GM23338 (cell line): Measurements from ENCODE around the gene SLC66A1. TPM values are rescaled to one million over a fixed set of nuclear protein-coding genes. Genes with fewer than 3 reads are reported as not detected.
A peak's percentile ranks its signal among the peaks of the same experiment; 100 is the strongest.

Experiments used
- ATAC-seq: fragments of 200-7000 bp; cut with Tn5 transposase; 3 replicates; pipeline ENCODE4 v1.9.1; 2020
- DNase-seq: peaks from one replicate; pipeline ENCODE4 v3.0.0-alpha.2; 2015; ENCODE audit warnings: low spot score
- H2AFZ ChIP-seq: fragments of 200-600 bp; sonication (generic); 2 replicates; pipeline ENCODE4 v1.8.0; 2016; ENCODE audit warnings: antibody characterized with exemption, mild to moderate bottlenecking, moderate library complexity
- H3F3A ChIP-seq: fragments of 200-600 bp; sonication (generic); replicated peaks from 2 replicates; pipeline ENCODE4 v1.8.0; 2017; ENCODE audit warnings: antibody characterized with exemption, mixed run types, low read depth
- H3K27ac ChIP-seq: fragments of 200-600 bp; sonication (generic); 2 replicates; pipeline ENCODE4 v1.6.1; 2016; ENCODE audit warnings: low read depth
- H3K27me3 ChIP-seq: fragments of 200-600 bp; sonication (generic); 2 replicates; pipeline ENCODE4 v1.8.0; 2016; ENCODE audit warnings: mild to moderate bottlenecking, mixed run types, moderate library complexity; ENCODE audit not compliant: insufficient read depth
- H3K36me3 ChIP-seq: fragments of 200-600 bp; sonication (generic); 2 replicates; pipeline ENCODE4 v1.8.0; 2016; ENCODE audit warnings: mild to moderate bottlenecking; ENCODE audit not compliant: insufficient read depth
- H3K4me1 ChIP-seq: fragments of 200-600 bp; sonication (generic); 2 replicates; pipeline ENCODE4 v1.8.0; 2016; ENCODE audit warnings: mild to moderate bottlenecking, moderate library complexity; ENCODE audit not compliant: insufficient read depth
- H3K4me2 ChIP-seq: fragments of 200-600 bp; sonication (generic); 2 replicates; pipeline ENCODE4 v1.7.1; 2017; ENCODE audit warnings: mixed run types
- H3K4me3 ChIP-seq: fragments of 200-600 bp; sonication (generic); 2 replicates; pipeline ENCODE4 v1.6.1; 2016; ENCODE audit warnings: mixed run types
- H3K79me2 ChIP-seq: fragments of 200-600 bp; sonication (generic); replicated peaks from 2 replicates; pipeline ENCODE4 v1.8.0; 2017; ENCODE audit warnings: mild to moderate bottlenecking; ENCODE audit not compliant: insufficient read depth
- H3K9me2 ChIP-seq: fragments of 200-600 bp; sonication (generic); 2 replicates; pipeline ENCODE4 v1.8.0; 2017; ENCODE audit not compliant: insufficient read depth
- H4K20me1 ChIP-seq: fragments of 200-600 bp; sonication (generic); replicated peaks from 2 replicates; pipeline ENCODE4 v1.8.0; 2017; ENCODE audit warnings: mild to moderate bottlenecking; ENCODE audit not compliant: insufficient read depth
- H3K27ac Mint-ChIP-seq: 2 replicates; pipeline ENCODE4 v1.8.0; 2020; ENCODE audit warnings: inconsistent platforms, mild to moderate bottlenecking, moderate library complexity, mixed read lengths
- H3K27me3 Mint-ChIP-seq: 3 replicates; pipeline ENCODE4 v1.8.0; 2022; ENCODE audit warnings: low read depth, mild to moderate bottlenecking, moderate library complexity, mixed read lengths, inconsistent platforms; ENCODE audit not compliant: insufficient read depth, poor library complexity
- H3K36me3 Mint-ChIP-seq: 3 replicates; pipeline ENCODE4 v1.8.0; 2021; ENCODE audit warnings: low read depth, mild to moderate bottlenecking, inconsistent platforms, moderate library complexity, mixed read lengths
- H3K4me1 Mint-ChIP-seq: 3 replicates; pipeline ENCODE4 v1.8.0; 2020; ENCODE audit warnings: mild to moderate bottlenecking, inconsistent platforms, mixed read lengths
- H3K4me3 Mint-ChIP-seq: 3 replicates; pipeline ENCODE4 v1.8.0; 2021; ENCODE audit warnings: moderate library complexity, mild to moderate bottlenecking, inconsistent platforms, mixed read lengths
- H3K9me3 Mint-ChIP-seq: 3 replicates; pipeline ENCODE4 v1.8.0; 2020; ENCODE audit warnings: moderate library complexity, mild to moderate bottlenecking, inconsistent platforms, mixed read lengths
- CREB1 ChIP-seq: fragments of 250-450 bp; sonication (Bioruptor Pico); IDR thresholded peaks from 2 replicates; pipeline ENCODE4 v1.5.0; 2020; ENCODE audit warnings: low read depth, mild to moderate bottlenecking, moderate library complexity
- CTCF ChIP-seq, 2 experiments: fragments of 200-600 bp in 1 of 2; sonication (generic) in 1 of 2; conservative IDR thresholded peaks; 2 replicates each; pipeline versions ENCODE4 v1.5.1 to v1.6.1; 2016 to 2017; ENCODE audit warnings: antibody characterized with exemption in 2 of 2, low read depth in 2 of 2, mild to moderate bottlenecking in 2 of 2, moderate library complexity in 1 of 2
- ETS1 ChIP-seq: IDR thresholded peaks from 2 replicates; pipeline ENCODE4 v1.6.1; 2016; ENCODE audit warnings: antibody characterized with exemption
- EZH2 ChIP-seq: fragments of 200-600 bp; sonication (generic); IDR thresholded peaks from one replicate; pipeline ENCODE4 v1.8.0; 2017; ENCODE audit warnings: antibody characterized with exemption, mild to moderate bottlenecking, low read depth; ENCODE audit not compliant: unreplicated experiment
- EZH2phosphoT487 ChIP-seq: fragments of 200-600 bp; sonication (generic); IDR thresholded peaks from one replicate; pipeline ENCODE4 v1.8.1; 2018; ENCODE audit warnings: antibody characterized with exemption; ENCODE audit not compliant: unreplicated experiment
- NANOG ChIP-seq: IDR thresholded peaks from 2 replicates; pipeline ENCODE4 v1.6.1; 2016; ENCODE audit warnings: antibody characterized with exemption, borderline replicate concordance
- POLR2AphosphoS5 ChIP-seq: IDR thresholded peaks from 2 replicates; pipeline ENCODE4 v1.6.1; 2016; ENCODE audit warnings: antibody characterized with exemption, low read depth
- REST ChIP-seq: IDR thresholded peaks from one replicate; pipeline ENCODE4 v1.6.1; 2018; ENCODE audit warnings: antibody characterized with exemption; ENCODE audit not compliant: unreplicated experiment
- ZNF331 ChIP-seq: fragments of 250-450 bp; sonication (Bioruptor Pico); IDR thresholded peaks from 2 replicates; pipeline ENCODE4 v1.5.0; 2020; ENCODE audit warnings: low read depth, mild to moderate bottlenecking, moderate library complexity
- polyA plus RNA-seq: library from polyadenylated mRNA; unstranded; fragments of >200 nt; fragmentation: Nextera tagmentation; extraction: Ambion mirVana; gene quantifications from 2 replicates; pipeline ENCODE4 v1.2.1, GENCODE V29; 2016
- total RNA-seq: library from RNA; depleted of rRNA; stranded (reverse); fragments of >200 nt; shearing (Covaris generic); gene quantifications from 2 replicates; pipeline ENCODE4 v1.2.3, GENCODE V29; 2014

The SLC66A1 gene
- total and polyA plus RNA-seq, 2 experiments from 2014 or later, result 6.9 to 19.7 TPM

- Histone ChIP-seq H3K4me3 (no peak overlapping the region), H3K4me2 (no peak overlapping the region), H4K20me1 (peaks cover 35% of the 10 kb centered on the region), H3K79me2 (peaks cover 64% of the 10 kb centered on the region), H3F3A (0 out of 2 replicates have a peak, but pooled peaks cover 9% of the 10 kb centered on the region), H3K36me3 (no peaks in the 10 kb centered on the region), H3K9me2 (no peaks in the 10 kb centered on the region), H2AFZ (no peak overlapping the region), H3K4me1 (peaks cover 5% of the 10 kb centered on the region), H3K27me3 (no peaks in the 10 kb centered on the region), H3K27ac (no peak overlapping the region)
- no peaks in the 10 kb centered on the region for H3K9me3 Mint-ChIP-seq
- H3K27ac Mint-ChIP-seq, result no peak overlapping the region
- peaks cover 32% of the 10 kb centered on the region for H3K4me1 Mint-ChIP-seq
- DNase-seq (no peak), ATAC-seq (peak; percentile 23; the same call in 2 of the 3 replicates)
- H3K36me3 Mint-ChIP-seq, result peaks cover 36% of the 10 kb centered on the region
- no peak overlapping the region for H3K4me3 Mint-ChIP-seq
- H3K27me3 Mint-ChIP-seq, result peaks cover 14% of the 10 kb centered on the region
- TF ChIP-seq ZNF331 (CRISPR knock-in tag), result no peak
Observed at GRCh38 chr1:19359357-19359756, 47.2 kb downstream of the SLC66A1 start.

- Mint-ChIP-seq H3K27ac (no peak overlapping the region; the same call in 1 of the 2 replicates), H3K36me3 (peaks cover 30% of the 10 kb centered on the region), H3K9me3 (no peaks in the 10 kb centered on the region), H3K27me3 (peaks cover 12% of the 10 kb centered on the region), H3K4me3 (no peak overlapping the region), H3K4me1 (peaks cover 27% of the 10 kb centered on the region)
- H4K20me1 ChIP-seq, result peaks cover 39% of the 10 kb centered on the region
- H3F3A ChIP-seq, result 0 out of 2 replicates have a peak, but pooled peaks cover 3% of the 10 kb centered on the region
- ATAC-seq, result no peak
- TF ChIP-seq CTCF (conservative IDR thresholded peaks at IDR 0.05; ENCODE audit: low read depth in 2 of 2) (no peak), REST (no peak), EZH2 (no peak), ETS1 (no peak), NANOG (no peak), EZH2phosphoT487 (no peak), POLR2AphosphoS5 (no peak), CREB1 (CRISPR knock-in tag) (no peak)
- H3K9me2 ChIP-seq, result no peaks in the 10 kb centered on the region
- H3K4me3 ChIP-seq, result no peak overlapping the region
- H3K27ac ChIP-seq, result no peak overlapping the region
- no peaks in the 10 kb centered on the region; the same call in 1 of the 2 replicates for H3K4me1 ChIP-seq
- no peaks in the 10 kb centered on the region for H3K27me3 ChIP-seq
- no peak for DNase-seq
- H3K79me2 ChIP-seq, result peaks cover 68% of the 10 kb centered on the region
- H3K36me3 ChIP-seq, result no peaks in the 10 kb centered on the region
- no peak overlapping the region for H3K4me2 ChIP-seq
- no peak overlapping the region for H2AFZ ChIP-seq
Observed at GRCh38 chr1:19360016-19360415, 47.9 kb downstream of the SLC66A1 start.
